HG03039 (cell line): ENCODE results near the gene ADGRD2.

Experiments used
- ATAC-seq: cut with Tn5 transposase; IDR thresholded peaks from one replicate; pipeline ENCODE4 v1.9.1; 2021; ENCODE audit warnings: mild to moderate bottlenecking, moderate library complexity; ENCODE audit not compliant: unreplicated experiment

Gene ADGRD2

GRCh38 chr9:124495126-124496074 lies 45.1 kb downstream of the ADGRD2 start:
- ATAC-seq, result no peak

GRCh38 chr9:124496075-124496449 lies 45.8 kb downstream of the ADGRD2 start:
- ATAC-seq, result no peak

GRCh38 chr9:124496463-124496862 lies 46.2 kb downstream of the ADGRD2 start:
- no peak for ATAC-seq

GRCh38 chr9:124497441-124497840 lies 47.2 kb downstream of the ADGRD2 start:
- ATAC-seq, result no peak

- no peak for ATAC-seq
These were observed 47.8 kb downstream of the ADGRD2 start for GRCh38 chr9:124498040-124498439.

- no peak for ATAC-seq
These were observed 48.4 kb downstream of the ADGRD2 start for GRCh38 chr9:124498499-124499146.

GRCh38 chr9:124499216-124499615 lies 49.0 kb downstream of the ADGRD2 start:
- ATAC-seq, result no peak

- ATAC-seq, result no peak
These were observed 50.0 kb downstream of the ADGRD2 start for GRCh38 chr9:124500028-124500795.

GRCh38 chr9:124500796-124501611 lies 50.8 kb downstream of the ADGRD2 start:
- ATAC-seq, result no peak

- ATAC-seq, result no peak
These were observed 51.6 kb downstream of the ADGRD2 start for GRCh38 chr9:124501771-124502320.

- ATAC-seq, result no peak
These were observed 52.8 kb downstream of the ADGRD2 start for GRCh38 chr9:124502711-124503702.

GRCh38 chr9:124503713-124504529 lies 53.7 kb downstream of the ADGRD2 start:
- ATAC-seq, result no peak

GRCh38 chr9:124504530-124505005 lies 54.3 kb downstream of the ADGRD2 start:
- no peak for ATAC-seq

GRCh38 chr9:124505006-124505900 lies 55.0 kb downstream of the ADGRD2 start:
- no peak for ATAC-seq

GRCh38 chr9:124505901-124506346 lies 55.7 kb downstream of the ADGRD2 start:
- no peak for ATAC-seq

GRCh38 chr9:124506433-124506832 lies 56.2 kb downstream of the ADGRD2 start:
- no peak for ATAC-seq
